Muscle layer of duodenum (tissue), 2 donors: Measurements from ENCODE around the gene SOX30.

Experiments
- H3K27ac ChIP-seq: one replicate; pipeline ENCODE4 v1.7.0; 2013; ENCODE audit warnings: mild to moderate bottlenecking, low read length
- H3K27me3 ChIP-seq: one replicate; pipeline ENCODE4 v1.7.0; 2013; ENCODE audit warnings: low read depth, mild to moderate bottlenecking, control low read depth, low read length
- H3K36me3 ChIP-seq, 2 donors: one replicate each; pipeline ENCODE4 v1.7.0; 2013; ENCODE audit warnings: low read length in 2 of 2, control low read depth in 1 of 2, mild to moderate bottlenecking in 1 of 2; ENCODE audit not compliant: insufficient read depth in 2 of 2, control insufficient read depth in 1 of 2
- H3K4me1 ChIP-seq, 2 donors: one replicate each; pipeline ENCODE4 v1.7.0; 2013; ENCODE audit warnings: low read length in 2 of 2, mild to moderate bottlenecking in 2 of 2, control low read depth in 1 of 2, moderate library complexity in 1 of 2; ENCODE audit not compliant: insufficient read depth in 2 of 2, control insufficient read depth in 1 of 2
- H3K4me3 ChIP-seq, 2 donors: one replicate each; pipeline ENCODE4 v1.7.0; 2013; ENCODE audit warnings: low read length in 2 of 2, low read depth in 1 of 2, mild to moderate bottlenecking in 1 of 2
- H3K9me3 ChIP-seq, 2 donors: one replicate each; pipeline ENCODE4 v1.7.0; 2013; ENCODE audit warnings: low read length in 2 of 2, control low read depth in 1 of 2, mild to moderate bottlenecking in 1 of 2; ENCODE audit not compliant: control insufficient read depth in 1 of 2
- donor health status: healthy.

SOX30 gene

DNA sequence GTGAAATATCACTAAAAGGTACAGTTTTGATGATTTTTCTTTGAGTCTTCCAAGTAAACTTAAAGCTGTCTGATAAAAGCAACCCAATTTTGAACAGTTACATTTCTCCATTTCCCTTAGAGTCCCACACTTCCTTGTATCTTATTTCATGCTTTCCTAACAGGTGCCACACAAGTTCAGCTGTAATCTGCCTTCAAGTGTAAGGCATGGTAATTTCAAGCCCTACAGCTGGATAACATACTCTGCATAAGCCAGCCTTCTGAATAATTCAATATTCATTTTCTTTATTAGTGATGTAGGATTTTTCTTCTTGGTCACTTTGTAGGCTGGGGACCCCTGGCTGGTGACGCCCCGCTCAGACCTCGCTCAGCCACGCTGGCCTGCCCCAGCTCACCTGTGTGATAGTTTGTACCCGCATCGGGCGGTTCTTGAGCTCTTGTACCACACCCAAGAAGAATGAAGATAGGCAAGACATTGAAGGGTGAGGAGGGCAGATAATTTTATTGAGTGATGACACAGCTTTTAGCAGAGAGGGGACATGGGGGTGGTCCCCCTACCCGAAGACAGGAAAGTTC is 34.0 kb downstream of the SOX30 start:
- H3K36me3 ChIP-seq = no peaks in the 10 kb centered on the region
- peaks cover 0 to 2% of the 10 kb centered on the region in 2 donors for H3K9me3 ChIP-seq
- H3K27me3 ChIP-seq = no peaks in the 10 kb centered on the region
- H3K27ac ChIP-seq = no peak overlapping the region
- H3K4me1 ChIP-seq = peaks cover 0 to under 1% of the 10 kb centered on the region in 2 donors
- H3K4me3 ChIP-seq = no peak overlapping the region

- no peaks in the 10 kb centered on the region for H3K27me3 ChIP-seq
- no peak overlapping the region for H3K27ac ChIP-seq
- no peaks in the 10 kb centered on the region for H3K9me3 ChIP-seq
- no peaks in the 10 kb centered on the region for H3K36me3 ChIP-seq
- H3K4me3 ChIP-seq = no peak overlapping the region
- peaks cover 4 to 15% of the 10 kb centered on the region in 2 donors for H3K4me1 ChIP-seq
Observed at GRCh38 chr5:157616785-157617184, 35.5 kb downstream of the SOX30 start.

GRCh38 chr5:157613385-157614245 is 38.6 kb downstream of the SOX30 start:
- peaks cover 6 to 16% of the 10 kb centered on the region in 2 donors for H3K4me1 ChIP-seq
- no peak overlapping the region for H3K4me3 ChIP-seq
- no peaks in the 10 kb centered on the region for H3K36me3 ChIP-seq
- no peaks in the 10 kb centered on the region for H3K27me3 ChIP-seq
- H3K27ac ChIP-seq = no peak overlapping the region
- no peaks in the 10 kb centered on the region for H3K9me3 ChIP-seq

- H3K9me3 ChIP-seq = no peaks in the 10 kb centered on the region
- H3K27ac ChIP-seq = no peak overlapping the region
- no peaks in the 10 kb centered on the region for H3K36me3 ChIP-seq
- H3K4me1 ChIP-seq = peaks cover 6 to 16% of the 10 kb centered on the region in 2 donors
- no peaks in the 10 kb centered on the region for H3K27me3 ChIP-seq
- no peak overlapping the region for H3K4me3 ChIP-seq
Observed at GRCh38 chr5:157612581-157612980, 39.7 kb downstream of the SOX30 start.

GRCh38 chr5:157611571-157612476 is 40.4 kb downstream of the SOX30 start:
- Histone ChIP-seq H3K36me3 (no peaks in the 10 kb centered on the region), H3K27ac (no peak overlapping the region), H3K27me3 (no peaks in the 10 kb centered on the region), H3K4me3 (no peak overlapping the region), H3K9me3 (no peaks in the 10 kb centered on the region), H3K4me1 (peaks cover 6 to 16% of the 10 kb centered on the region in 2 donors)

DNA sequence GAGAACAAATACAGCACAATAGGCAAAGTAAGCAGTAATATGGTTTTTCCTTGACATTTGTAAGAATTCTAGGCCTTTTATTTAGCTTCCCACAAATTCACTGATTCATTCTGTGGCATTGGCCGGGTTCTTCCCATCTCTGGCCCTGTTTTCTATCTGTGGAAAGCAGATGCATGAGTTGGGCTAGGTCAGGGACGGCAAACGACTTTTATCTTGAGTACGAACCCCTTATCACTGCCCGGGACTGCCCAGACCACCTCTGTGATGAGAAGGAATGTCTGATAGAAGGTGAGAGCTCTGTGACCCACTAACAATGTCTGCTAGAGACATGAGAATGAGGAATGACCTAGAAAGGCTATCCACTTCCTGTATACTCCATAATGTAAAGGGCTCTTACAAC is 41.2 kb downstream of the SOX30 start:
- Histone ChIP-seq H3K27me3 (no peaks in the 10 kb centered on the region), H3K4me3 (no peak overlapping the region), H3K4me1 (peaks cover 6 to 16% of the 10 kb centered on the region in 2 donors), H3K36me3 (no peaks in the 10 kb centered on the region), H3K27ac (no peak overlapping the region), H3K9me3 (no peaks in the 10 kb centered on the region)

DNA sequence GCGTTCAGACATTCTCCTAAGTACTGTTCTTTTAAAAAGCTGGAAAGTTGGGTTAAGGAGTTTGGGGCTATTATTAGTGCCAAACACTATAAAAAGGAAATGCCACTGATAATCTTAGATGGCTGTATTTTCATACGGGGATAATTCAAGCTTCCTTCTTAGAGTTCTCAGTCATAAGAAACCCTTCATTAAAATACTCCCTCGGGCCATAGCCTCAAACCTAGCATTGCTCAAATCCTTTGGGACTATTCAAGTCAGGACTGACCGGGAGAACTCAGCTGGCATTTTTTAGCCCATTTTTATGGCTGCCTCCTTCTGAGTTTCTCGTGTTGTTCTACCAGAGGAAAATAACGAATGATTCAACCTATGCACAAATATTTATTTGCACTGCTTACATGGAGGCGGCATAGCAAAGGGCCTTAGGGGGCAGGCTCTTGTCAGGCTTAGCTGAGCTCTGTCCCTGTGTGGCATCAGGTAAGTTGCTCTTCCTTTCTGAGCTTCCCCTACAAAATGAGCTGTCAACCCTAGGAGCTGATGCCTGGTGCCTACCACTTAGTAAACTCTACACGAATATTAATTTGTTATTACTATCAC is 43.2 kb downstream of the SOX30 start:
- no peak overlapping the region for H3K4me3 ChIP-seq
- H3K36me3 ChIP-seq = no peaks in the 10 kb centered on the region
- H3K4me1 ChIP-seq = peaks cover 6 to 16% of the 10 kb centered on the region in 2 donors
- no peaks in the 10 kb centered on the region for H3K9me3 ChIP-seq
- H3K27ac ChIP-seq = no peak overlapping the region
- no peaks in the 10 kb centered on the region for H3K27me3 ChIP-seq

DNA sequence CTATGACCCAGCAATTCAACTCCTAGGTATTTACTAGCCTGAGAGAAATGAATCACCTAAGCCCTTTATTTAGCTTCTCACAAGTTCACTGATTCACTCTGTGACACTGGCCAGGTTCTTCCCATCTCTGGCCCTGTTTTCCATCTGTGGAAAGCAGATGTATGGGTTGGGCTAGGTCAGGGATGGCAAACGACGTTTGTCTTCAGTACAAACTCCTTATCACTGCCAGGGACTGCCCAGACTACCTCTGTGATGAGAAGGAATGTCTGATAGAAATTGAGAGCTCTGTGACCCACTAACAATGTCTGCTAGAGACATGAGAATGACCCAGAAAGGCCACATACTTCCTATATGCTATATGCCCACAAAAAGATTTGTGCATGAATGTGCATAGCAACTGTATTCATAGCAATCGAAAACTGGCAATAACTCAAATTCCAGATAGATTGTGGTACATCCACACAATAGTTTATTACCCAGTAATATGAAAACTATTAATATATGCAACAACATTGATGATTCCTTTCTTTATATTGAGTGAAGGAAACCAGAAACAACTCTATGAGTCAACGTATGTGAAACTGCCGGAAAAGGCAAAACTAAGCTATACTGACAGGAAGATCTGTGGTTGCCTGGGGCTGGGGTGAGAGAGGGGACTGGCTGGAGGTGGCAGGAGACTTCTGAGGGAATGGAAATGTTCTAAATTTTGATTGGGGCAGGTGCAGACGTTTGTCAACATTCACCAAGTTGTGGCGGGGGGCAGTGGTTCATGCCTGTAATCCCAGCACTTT is 44.7 kb downstream of the SOX30 start:
- H3K9me3 ChIP-seq = no peaks in the 10 kb centered on the region
- H3K36me3 ChIP-seq = no peaks in the 10 kb centered on the region
- H3K27me3 ChIP-seq = no peaks in the 10 kb centered on the region
- no peak overlapping the region for H3K4me3 ChIP-seq
- no peak overlapping the region for H3K27ac ChIP-seq
- peaks cover 6 to 8% of the 10 kb centered on the region in 2 donors for H3K4me1 ChIP-seq

- H3K4me3 ChIP-seq = no peak overlapping the region
- no peaks in the 10 kb centered on the region for H3K4me1 ChIP-seq
- H3K27ac ChIP-seq = no peak overlapping the region
- H3K36me3 ChIP-seq = no peaks in the 10 kb centered on the region
- no peaks in the 10 kb centered on the region for H3K9me3 ChIP-seq
- no peaks in the 10 kb centered on the region for H3K27me3 ChIP-seq
Observed at GRCh38 chr5:157606046-157606445, 46.2 kb downstream of the SOX30 start.

GRCh38 chr5:157603333-157604190 is 48.7 kb downstream of the SOX30 start:
- Histone ChIP-seq H3K36me3 (no peaks in the 10 kb centered on the region), H3K27me3 (no peaks in the 10 kb centered on the region), H3K9me3 (no peaks in the 10 kb centered on the region), H3K27ac (no peak overlapping the region), H3K4me1 (no peaks in the 10 kb centered on the region), H3K4me3 (no peak overlapping the region)
